GM12878 (cell line): ENCODE results near the gene SURF2. TPM values are rescaled to one million over a fixed set of nuclear protein-coding genes. Genes with fewer than 3 reads are reported as not detected.

Source experiments
- ATAC-seq: fragments of 200-7000 bp; cut with Tn5 transposase; 3 replicates; pipeline ENCODE4 v1.9.1; 2020; ENCODE audit warnings: mild to moderate bottlenecking, moderate library complexity
- BruUV-seq: library from RNA; stranded (reverse); fragments of 400-500 nt; replicated peaks from 2 replicates; lab custom pipeline; 2021; lab: Mats Ljungman, UMichigan
- CTCF ChIA-PET: fragments of 300-600 bp; sonication (Branson Sonifier 250); formaldehyde crosslinking; extraction: SDS; loops from one replicate; lab custom pipeline; 2021; ENCODE audit warnings: inconsistent platforms; lab: Yijun Ruan, JAX
- POLR2A ChIA-PET: fragments of 350-600 bp; formaldehyde crosslinking; extraction: SDS; loops from one replicate; lab custom pipeline; 2021; ENCODE audit warnings: inconsistent platforms; lab: Charles Lee
- RAD21 ChIA-PET: fragments of 300-600 bp; sonication (Branson Sonifier 250); formaldehyde crosslinking; loops from one replicate; lab custom pipeline; 2023; ENCODE audit warnings: antibody characterized with exemption; ENCODE audit not compliant: unreplicated experiment; lab: Charles Lee
- SMC1A ChIA-PET: fragments of 300-600 bp; sonication (Branson Sonifier 250); formaldehyde crosslinking; loops from one replicate; lab custom pipeline; 2023; ENCODE audit not compliant: unreplicated experiment, uncharacterized antibody; lab: Charles Lee
- DNase-seq: peaks from one replicate; pipeline ENCODE4 v3.0.0-alpha.2; 2011; ENCODE audit warnings: low read depth, low spot score
- FAIRE-seq: peaks from 3 replicates; lab custom pipeline; 2011; peaks lifted over from hg19 to GRCh38; lab: Jason Lieb, UNC
- H2AFZ ChIP-seq: 2 replicates; pipeline ENCODE4 v1.6.0; 2011; ENCODE audit warnings: low read depth, low read length, control low read depth; ENCODE audit not compliant: control insufficient read depth
- H3K27ac ChIP-seq: 2 replicates; pipeline ENCODE4 v1.5.1; 2011; ENCODE audit warnings: control low read depth; ENCODE audit not compliant: control insufficient read depth, insufficient read depth
- H3K27me3 ChIP-seq, 2 experiments: replicated peaks in 1 of 2; 2 replicates each; pipeline versions ENCODE4 v1.6.0 to v1.6.1; 2011; ENCODE audit warnings: low read length in 1 of 2; ENCODE audit not compliant: control insufficient read depth in 2 of 2, insufficient read depth in 2 of 2
- H3K36me3 ChIP-seq, 2 experiments: 2 replicates each; pipeline ENCODE4 v1.5.1; 2011; ENCODE audit warnings: low read length in 1 of 2; ENCODE audit not compliant: control insufficient read depth in 2 of 2, insufficient read depth in 2 of 2
- H3K4me1 ChIP-seq: 2 replicates; pipeline ENCODE4 v1.6.1; 2011; ENCODE audit warnings: mild to moderate bottlenecking, low read length, moderate library complexity, mixed read lengths; ENCODE audit not compliant: control insufficient read depth, insufficient read depth
- H3K4me2 ChIP-seq: 2 replicates; pipeline ENCODE4 v1.6.0; 2011; ENCODE audit warnings: control low read depth; ENCODE audit not compliant: control insufficient read depth, insufficient read depth
- H3K4me3 ChIP-seq: fragments of 200-600 bp; sonication (generic); 2 replicates; pipeline ENCODE4 v1.5.1; 2016
- H3K79me2 ChIP-seq: 2 replicates; pipeline ENCODE4 v1.6.0; 2011; ENCODE audit warnings: low read length; ENCODE audit not compliant: control insufficient read depth, insufficient read depth
- H3K9ac ChIP-seq: 2 replicates; pipeline ENCODE4 v1.8.0; 2011; ENCODE audit warnings: low read length, control low read depth, mixed read lengths; ENCODE audit not compliant: control insufficient read depth, insufficient read depth
- H3K9me3 ChIP-seq: replicated peaks from 3 replicates; pipeline ENCODE4 v1.5.1; 2011; ENCODE audit warnings: mild to moderate bottlenecking, low read length; ENCODE audit not compliant: control insufficient read depth, insufficient read depth
- H4K20me1 ChIP-seq: 2 replicates; pipeline ENCODE4 v1.6.0; 2011; ENCODE audit not compliant: control insufficient read depth, insufficient read depth
- CBX5 ChIP-seq: sonication (generic); IDR thresholded peaks from 2 replicates; pipeline ENCODE4 v1.6.1; 2016; ENCODE audit warnings: low read depth, moderate library complexity, mild to moderate bottlenecking, inconsistent platforms
- CREM ChIP-seq: IDR thresholded peaks from 2 replicates; pipeline ENCODE4 v1.6.1; 2014; ENCODE audit warnings: antibody characterized with exemption, low read depth
- EGR1 ChIP-seq, 2 experiments: IDR thresholded peaks; 1 replicate in 1 of 2; 2 replicates in 1 of 2; pipeline ENCODE4 v1.6.1; 2011 to 2012; ENCODE audit warnings: low read depth in 2 of 2, low read length in 2 of 2, borderline replicate concordance in 1 of 2, mild to moderate bottlenecking in 1 of 2, moderate library complexity in 1 of 2
- IRF4 ChIP-seq: IDR thresholded peaks from 2 replicates; pipeline ENCODE4 v1.6.1; 2011; ENCODE audit warnings: low read depth, low read length
- POLR2AphosphoS5 ChIP-seq: IDR thresholded peaks from 2 replicates; pipeline ENCODE4 v1.6.1; 2011; ENCODE audit warnings: mild to moderate bottlenecking, low read length, inconsistent platforms
- REST ChIP-seq: IDR thresholded peaks from 2 replicates; pipeline ENCODE4 v1.6.1; 2012; ENCODE audit warnings: mild to moderate bottlenecking, low read depth, low read length
- WGBS: methylation state at CpG from one replicate; pipeline ENCODE4 v1.1.6; 2016; ENCODE audit warnings: low lambda C conversion rate; ENCODE audit not compliant: insufficient replicate concordance, insufficient coverage; ENCODE audit errors: missing lambda C conversion rate; 5-methylcytosine and 5-hydroxymethylcytosine counted together
- in situ Hi-C: fragments of 300-500 bp; cut with MboI; formaldehyde crosslinking; loops from 9 replicates; pipeline ENCODE4 v1.14.3; 2018; ENCODE audit warnings: mixed read lengths
- intact Hi-C: fragments of 100-400 bp; cut with micrococcal nuclease; formaldehyde crosslinking; loops from one replicate; pipeline ENCODE4 v1.14.2; 2022; ENCODE audit not compliant: unreplicated experiment
- polyA plus RNA-seq, 11 experiments: library from polyadenylated mRNA; depleted of rRNA in 4 of 11; unstranded in 6 of 11; stranded (reverse) in 5 of 11; fragments of >200 nt; fragmentation: Nextera tagmentation in 4 of 11; fragmentation: Illumina TruSeq in 1 of 11; extraction: Ambion mirVana in 4 of 11; extraction: Trizol in 1 of 11; gene quantifications; 1 replicate in 1 of 11; 2 replicates in 10 of 11; pipeline versions ENCODE4 v1.2.1 to v1.2.3, GENCODE V29; 2011 to 2016; ENCODE audit warnings: inconsistent platforms in 2 of 11, missing spikeins in 2 of 11, low read depth in 1 of 11
- total RNA-seq, 4 experiments: library from RNA; depleted of rRNA in 3 of 4; stranded (reverse); fragments of >200 nt in 3 of 4; fragmentation: Illumina TruSeq in 1 of 4; extraction: Trizol in 1 of 4; gene quantifications; 2 replicates each; pipeline versions ENCODE4 v1.2.1 to v1.2.3, GENCODE V29; 2013 to 2021
- TF ChIP-seq, protein P1 (sequence below): fragments of 450-650 bp; formaldehyde crosslinking; IDR thresholded peaks from 2 replicates; pipeline ENCODE4 v1.5.0; 2022; ENCODE audit warnings: mild to moderate bottlenecking, missing genetic modification characterization
- TF ChIP-seq, protein P2 (sequence below): IDR thresholded peaks from 2 replicates; pipeline ENCODE4 v1.6.1; 2011; ENCODE audit warnings: mild to moderate bottlenecking, low read depth, low read length, moderate library complexity; ENCODE audit not compliant: insufficient replicate concordance

SURF2 gene
- total and polyA plus RNA-seq, 10 of the 15 experiments (the other 5 are each of a cell fraction or from before 2014, with no cell fraction given) = 4.0 to 41.7 (median 20.8) TPM

DNA sequence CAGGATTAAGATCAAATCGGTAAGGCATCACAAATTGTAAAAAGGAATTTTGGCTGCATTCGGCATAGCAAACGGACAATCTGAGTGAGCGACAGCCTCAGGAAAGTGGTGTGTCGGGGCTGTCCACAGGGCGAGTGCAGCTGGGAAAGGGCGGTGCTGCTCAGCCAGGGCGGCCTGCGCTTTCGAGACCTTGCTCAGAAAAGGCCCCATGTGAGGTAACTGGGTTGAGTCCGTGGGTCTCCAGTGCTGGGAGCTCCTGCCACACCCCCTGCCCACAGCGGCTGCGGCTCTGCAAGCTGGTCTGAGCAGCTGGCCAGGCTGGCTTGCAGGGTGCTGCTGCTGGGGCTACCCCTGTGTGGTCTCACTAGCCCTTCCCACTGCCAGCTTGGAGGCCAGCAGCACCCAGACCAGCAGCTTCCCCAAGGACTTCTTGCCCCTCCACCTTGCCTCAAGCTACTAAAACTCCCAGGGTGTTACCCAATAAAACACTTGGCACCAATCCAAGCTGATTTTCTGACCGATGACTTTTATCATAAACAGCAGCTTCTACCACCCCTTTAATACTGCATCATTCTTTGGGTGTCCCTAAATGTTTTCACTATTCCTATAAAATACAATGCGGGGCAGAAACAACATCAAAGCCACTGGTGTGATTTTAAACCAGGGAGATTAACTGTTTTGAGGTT, 6.2 kb downstream of the SURF2 start:
- BruUV-seq = TSS peak; percentile 40

DNA sequence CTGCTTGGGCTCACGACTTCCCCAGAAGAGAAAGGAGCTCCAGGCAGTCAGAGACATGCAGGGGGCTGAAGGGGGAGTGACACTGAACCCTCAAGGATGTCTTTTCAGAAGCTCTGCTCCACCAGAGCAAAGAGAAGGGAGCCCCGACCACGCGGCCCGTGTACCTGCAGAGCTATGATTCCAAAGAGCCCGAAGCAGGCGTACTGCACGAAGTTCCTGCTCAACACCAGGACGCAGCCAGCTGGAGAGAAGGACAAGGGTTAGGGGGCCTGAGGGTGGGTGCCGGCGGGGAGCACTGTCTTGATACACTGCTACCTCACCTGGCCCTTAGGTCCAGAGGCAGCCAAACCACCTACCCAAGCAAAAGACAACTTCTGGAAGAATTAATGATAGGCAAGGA, 10.1 kb downstream of the SURF2 start:
- peaks cover 46 to 56% of the 10 kb centered on the region in 2 experiments for H3K36me3 ChIP-seq
- WGBS = 87% methylated on average over 11 of the region's 11 CpGs
- no peak for FAIRE-seq
- no peak overlapping the region for H3K9ac ChIP-seq
- H3K9me3 ChIP-seq = no peaks in the 10 kb centered on the region
- ChIA-PET POLR2A (no interaction called here), CTCF (interaction anchor here (0.9 to 1.8 kb wide), 3 partner anchors 9 to 31 kb away, joined by 3 to 4 read pairs (median 3); no protein-coding TSS in a partner anchor), RAD21 (no interaction called here), SMC1A (no interaction called here)
- H4K20me1 ChIP-seq = peaks cover 34% of the 10 kb centered on the region
- no peak overlapping the region for H2AFZ ChIP-seq
- no peak overlapping the region for H3K4me2 ChIP-seq
- intact Hi-C loops (no loop called here), in situ Hi-C loops (no loop called here)
- H3K79me2 ChIP-seq = peaks cover 44% of the 10 kb centered on the region
- H3K4me1 ChIP-seq = peaks cover 9% of the 10 kb centered on the region
- DNase-seq = no peak
- ATAC-seq = no peak
- no peaks in the 10 kb centered on the region for H3K27me3 ChIP-seq
- BruUV-seq = no TSS peak
- no peak overlapping the region for H3K4me3 ChIP-seq
- no peak overlapping the region for H3K27ac ChIP-seq
- TF ChIP-seq, protein P1, sequence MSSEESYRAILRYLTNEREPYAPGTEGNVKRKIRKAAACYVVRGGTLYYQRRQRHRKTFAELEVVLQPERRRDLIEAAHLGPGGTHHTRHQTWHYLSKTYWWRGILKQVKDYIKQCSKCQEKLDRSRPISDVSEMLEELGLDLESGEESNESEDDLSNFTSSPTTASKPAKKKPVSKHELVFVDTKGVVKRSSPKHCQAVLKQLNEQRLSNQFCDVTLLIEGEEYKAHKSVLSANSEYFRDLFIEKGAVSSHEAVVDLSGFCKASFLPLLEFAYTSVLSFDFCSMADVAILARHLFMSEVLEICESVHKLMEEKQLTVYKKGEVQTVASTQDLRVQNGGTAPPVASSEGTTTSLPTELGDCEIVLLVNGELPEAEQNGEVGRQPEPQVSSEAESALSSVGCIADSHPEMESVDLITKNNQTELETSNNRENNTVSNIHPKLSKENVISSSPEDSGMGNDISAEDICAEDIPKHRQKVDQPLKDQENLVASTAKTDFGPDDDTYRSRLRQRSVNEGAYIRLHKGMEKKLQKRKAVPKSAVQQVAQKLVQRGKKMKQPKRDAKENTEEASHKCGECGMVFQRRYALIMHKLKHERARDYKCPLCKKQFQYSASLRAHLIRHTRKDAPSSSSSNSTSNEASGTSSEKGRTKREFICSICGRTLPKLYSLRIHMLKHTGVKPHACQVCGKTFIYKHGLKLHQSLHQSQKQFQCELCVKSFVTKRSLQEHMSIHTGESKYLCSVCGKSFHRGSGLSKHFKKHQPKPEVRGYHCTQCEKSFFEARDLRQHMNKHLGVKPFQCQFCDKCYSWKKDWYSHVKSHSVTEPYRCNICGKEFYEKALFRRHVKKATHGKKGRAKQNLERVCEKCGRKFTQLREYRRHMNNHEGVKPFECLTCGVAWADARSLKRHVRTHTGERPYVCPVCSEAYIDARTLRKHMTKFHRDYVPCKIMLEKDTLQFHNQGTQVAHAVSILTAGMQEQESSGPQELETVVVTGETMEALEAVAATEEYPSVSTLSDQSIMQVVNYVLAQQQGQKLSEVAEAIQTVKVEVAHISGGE (CRISPR knock-in tag) = no peak
- TF ChIP-seq CBX5 (no peak), IRF4 (no peak), REST (no peak), EGR1 (IDR thresholded peaks at IDR 0.05; ENCODE audit: borderline replicate concordance in 1 of 2, low read depth in 2 of 2, low read length in 2 of 2) (no peak)
- TF ChIP-seq, protein P2, sequence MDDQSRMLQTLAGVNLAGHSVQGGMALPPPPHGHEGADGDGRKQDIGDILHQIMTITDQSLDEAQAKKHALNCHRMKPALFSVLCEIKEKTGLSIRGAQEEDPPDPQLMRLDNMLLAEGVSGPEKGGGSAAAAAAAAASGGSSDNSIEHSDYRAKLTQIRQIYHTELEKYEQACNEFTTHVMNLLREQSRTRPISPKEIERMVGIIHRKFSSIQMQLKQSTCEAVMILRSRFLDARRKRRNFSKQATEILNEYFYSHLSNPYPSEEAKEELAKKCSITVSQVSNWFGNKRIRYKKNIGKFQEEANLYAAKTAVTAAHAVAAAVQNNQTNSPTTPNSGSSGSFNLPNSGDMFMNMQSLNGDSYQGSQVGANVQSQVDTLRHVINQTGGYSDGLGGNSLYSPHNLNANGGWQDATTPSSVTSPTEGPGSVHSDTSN = no peak

More for the DNA sequence above, 6.2 kb downstream of the SURF2 start:
- ChIA-PET POLR2A (no interaction called here), RAD21 (no interaction called here), SMC1A (no interaction called here), CTCF (interaction anchor here (0.6 to 1.6 kb wide), 3 partner anchors 9 to 177 kb away, joined by 3 to 6 read pairs (median 3); no protein-coding TSS in a partner anchor)
- FAIRE-seq (no peak), ATAC-seq (no peak), DNase-seq (no peak)
- peaks cover 42 to 53% of the 10 kb centered on the region in 2 experiments for H3K36me3 ChIP-seq
- no peak overlapping the region for H2AFZ ChIP-seq
- H3K4me1 ChIP-seq = no peaks in the 10 kb centered on the region; the same call in none of the 2 replicates
- peaks cover 10% of the 10 kb centered on the region; the same call in 1 of the 2 replicates for H4K20me1 ChIP-seq
- 98% methylated on average over 15 of the region's 15 CpGs for WGBS
- no peak overlapping the region for H3K4me2 ChIP-seq
- H3K9ac ChIP-seq = no peak overlapping the region
- TF ChIP-seq POLR2AphosphoS5 (peak; percentile 70; the same call in 1 of the 2 replicates), CREM (no peak)
- peaks cover 9% of the 10 kb centered on the region for H3K79me2 ChIP-seq
- in situ Hi-C loops (no loop called here), intact Hi-C loops (no loop called here)
- no peaks in the 10 kb centered on the region for H3K27me3 ChIP-seq
- H3K4me3 ChIP-seq = no peak overlapping the region
- no peak overlapping the region for H3K27ac ChIP-seq
- no peaks in the 10 kb centered on the region for H3K9me3 ChIP-seq
